NCI-H2196 treated with DMSO at 0.1 percent for 48 hours (cell line): ENCODE measurements around the gene ZNF692.
"Not testable (repeated sequence)": the region's sequence is repeated elsewhere in the genome, so short reads cannot be mapped to it uniquely, and the experiment has no call there.

Experiments
- DNase-seq: peaks from one replicate; lab custom pipeline; 2025; ENCODE audit not compliant: unreplicated experiment; lab: John Stamatoyannopoulos, UW

The ZNF692 gene

GRCh38 chr1:248882427-248882826 is 23.5 kb upstream of the ZNF692 start:
- not testable (repeated sequence) for DNase-seq

- DNase-seq: no peak
Observed at GRCh38 chr1:248881261-248881660, 22.4 kb upstream of the ZNF692 start.

- peak; percentile 53 for DNase-seq
Observed at GRCh38 chr1:248873993-248874533, 15.2 kb upstream of the ZNF692 start.

- peak; percentile 53 for DNase-seq
Observed at GRCh38 chr1:248873409-248873992, 14.6 kb upstream of the ZNF692 start.

GRCh38 chr1:248872752-248873408 is 14.0 kb upstream of the ZNF692 start:
- no peak for DNase-seq

GRCh38 chr1:248871837-248872401 is 13.0 kb upstream of the ZNF692 start:
- no peak for DNase-seq

- DNase-seq: peak; percentile 47
Observed at GRCh38 chr1:248862998-248863881, 4.4 kb upstream of the ZNF692 start.

GRCh38 chr1:248862695-248862997 is 3.8 kb upstream of the ZNF692 start:
- no peak for DNase-seq

GRCh38 chr1:248861616-248862015 is 2.7 kb upstream of the ZNF692 start:
- no peak for DNase-seq

- DNase-seq: no peak
Observed at GRCh38 chr1:248860007-248860406, 1.1 kb upstream of the ZNF692 start.

GRCh38 chr1:248858096-248858890 is 592 bp downstream of the ZNF692 start:
- DNase-seq: no peak

GRCh38 chr1:248857749-248858095 is 1.2 kb downstream of the ZNF692 start:
- no peak for DNase-seq

GRCh38 chr1:248857201-248857600 is 1.7 kb downstream of the ZNF692 start:
- DNase-seq: no peak

- no peak for DNase-seq
Observed at GRCh38 chr1:248856176-248856575, 2.7 kb downstream of the ZNF692 start.

GRCh38 chr1:248855580-248855979 is 3.3 kb downstream of the ZNF692 start:
- DNase-seq: no peak

GRCh38 chr1:248853663-248854375 is 5.1 kb downstream of the ZNF692 start:
- DNase-seq: no peak

- no peak for DNase-seq
Observed at GRCh38 chr1:248852481-248853405, 6.1 kb downstream of the ZNF692 start.

GRCh38 chr1:248851390-248851789 is 7.5 kb downstream of the ZNF692 start:
- DNase-seq: no peak
